IPS-11a (cell line): Measurements from ENCODE around the gene PLA2G12A.

Experiments used
- H3K4me3 ChIP-seq: one replicate; pipeline ENCODE4 v1.5.1; 2013; ENCODE audit warnings: low read depth, low read length, control low read depth

The PLA2G12A gene

GRCh38 chr4:109729718-109730618 is at the start of gene PLA2G12A:
TSS of gene PLA2G12A (minus strand) at chr4:109730070. CDS start at chr4:109729809, 261 bp downstream.
- peak within 1 kb of the TSS; percentile 90 for H3K4me3 ChIP-seq

GRCh38 chr4:109764789-109765402 is 35.0 kb upstream of the PLA2G12A start:
- H3K4me3 ChIP-seq: no peak overlapping the region

GRCh38 chr4:109764376-109764775 is 34.5 kb upstream of the PLA2G12A start:
- no peak overlapping the region for H3K4me3 ChIP-seq

DNA sequence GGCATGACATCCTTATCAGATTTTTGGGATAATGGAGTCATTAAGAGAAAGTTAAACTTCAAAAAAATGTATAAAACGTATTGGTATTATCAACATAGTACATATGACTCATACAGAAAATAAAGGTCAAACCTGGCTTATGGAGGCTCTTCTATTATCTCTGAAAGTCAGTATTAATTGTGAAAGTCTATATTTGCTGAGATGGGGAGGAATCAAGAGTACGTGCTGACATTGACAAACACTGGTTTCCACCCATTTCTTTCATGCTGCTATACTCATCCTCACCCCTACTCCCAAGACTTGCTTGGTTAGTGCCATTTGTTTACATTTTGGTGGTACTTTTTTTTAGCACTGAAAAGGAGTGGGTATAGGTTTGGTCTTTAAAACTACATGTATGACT is 30.8 kb upstream of the PLA2G12A start:
- no peak overlapping the region for H3K4me3 ChIP-seq

DNA sequence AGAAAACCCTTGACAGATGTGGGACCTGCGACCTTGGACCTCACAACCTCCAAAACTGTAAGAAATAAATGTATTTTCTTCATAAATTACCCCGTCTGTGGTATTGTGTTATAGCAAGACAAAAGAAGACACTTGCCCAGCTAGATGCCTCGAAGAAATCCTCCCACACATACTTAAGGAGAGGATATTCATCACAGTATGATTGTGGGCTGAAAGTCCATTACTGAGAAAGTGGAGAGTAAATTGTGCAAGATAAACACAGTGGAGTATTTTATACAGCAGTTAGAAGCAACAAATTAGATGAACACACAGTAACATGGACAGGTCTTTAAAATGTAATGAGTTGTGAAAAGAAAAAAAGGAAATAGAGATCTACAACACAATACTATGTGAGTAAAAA is 25.8 kb upstream of the PLA2G12A start:
- H3K4me3 ChIP-seq: no peak overlapping the region

DNA sequence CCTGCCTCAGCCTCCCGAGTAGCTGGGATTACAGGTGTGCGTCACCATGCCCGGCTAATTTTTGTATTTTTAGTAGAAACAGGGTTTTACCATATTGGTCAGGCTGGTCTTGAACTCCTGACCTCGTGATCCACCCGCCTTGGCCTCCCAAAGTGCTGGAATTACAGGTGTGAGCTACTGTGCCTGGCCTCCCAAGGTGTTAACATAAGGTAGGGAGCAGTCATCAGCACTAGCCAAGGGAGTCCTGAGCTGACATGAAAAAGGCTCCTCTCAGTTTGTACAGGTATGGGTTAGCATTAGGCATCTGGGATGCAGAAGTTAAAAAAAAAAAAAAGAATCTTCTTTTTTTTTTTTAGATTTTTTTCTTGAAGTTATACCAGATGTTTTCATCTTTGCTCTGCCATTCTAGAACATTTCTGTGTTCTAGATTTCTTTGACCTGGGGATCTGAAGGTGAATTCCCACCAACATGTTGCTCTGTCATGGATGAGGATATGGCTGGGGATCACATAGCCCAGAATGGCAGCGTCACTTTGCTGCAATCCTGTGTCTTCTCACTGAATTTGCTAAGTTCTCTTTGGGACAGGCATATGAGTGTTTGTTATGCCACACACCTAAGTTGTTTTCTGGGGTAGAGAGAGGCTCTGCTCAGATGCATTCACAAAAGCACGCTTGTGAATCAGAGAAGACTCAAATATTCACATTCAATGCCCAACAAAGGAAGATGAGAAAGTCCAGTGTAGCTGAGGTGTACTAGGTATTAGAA is 24.4 kb upstream of the PLA2G12A start:
- H3K4me3 ChIP-seq: no peak overlapping the region

- no peak overlapping the region for H3K4me3 ChIP-seq
Measured at GRCh38 chr4:109752525-109752924, 22.7 kb upstream of the PLA2G12A start.

GRCh38 chr4:109751852-109752251 is 22.0 kb upstream of the PLA2G12A start:
- no peak overlapping the region for H3K4me3 ChIP-seq

DNA sequence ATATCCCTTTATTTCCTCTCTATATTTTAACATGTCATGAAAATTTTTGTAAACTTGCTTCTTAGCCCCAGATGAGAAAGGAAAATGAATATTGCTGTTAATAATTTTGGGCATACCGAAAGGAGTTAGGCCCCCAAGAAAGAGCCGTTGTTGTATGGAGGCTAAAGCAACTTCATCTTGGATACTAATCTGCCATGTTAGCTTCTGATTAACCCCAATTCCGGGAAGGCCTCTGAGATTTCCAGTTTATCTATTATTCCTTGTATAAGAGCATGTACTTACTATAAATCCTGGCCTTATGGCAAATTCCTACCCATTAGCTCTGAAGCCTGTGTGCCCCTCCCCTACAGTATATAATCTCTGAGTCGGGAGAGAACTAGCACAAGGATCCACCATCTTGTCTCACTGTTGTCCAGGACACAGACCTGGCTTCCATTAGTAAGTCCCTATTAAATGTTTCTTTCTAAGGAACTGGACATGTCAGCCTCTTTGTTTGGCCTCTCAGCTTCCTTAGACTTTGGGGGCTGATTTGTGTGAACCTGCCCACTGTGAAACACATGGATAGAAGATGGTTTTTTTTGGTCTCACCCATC is 20.9 kb upstream of the PLA2G12A start:
- H3K4me3 ChIP-seq: no peak overlapping the region

- H3K4me3 ChIP-seq: no peak overlapping the region
Measured at GRCh38 chr4:109749388-109750082, 19.7 kb upstream of the PLA2G12A start.

DNA sequence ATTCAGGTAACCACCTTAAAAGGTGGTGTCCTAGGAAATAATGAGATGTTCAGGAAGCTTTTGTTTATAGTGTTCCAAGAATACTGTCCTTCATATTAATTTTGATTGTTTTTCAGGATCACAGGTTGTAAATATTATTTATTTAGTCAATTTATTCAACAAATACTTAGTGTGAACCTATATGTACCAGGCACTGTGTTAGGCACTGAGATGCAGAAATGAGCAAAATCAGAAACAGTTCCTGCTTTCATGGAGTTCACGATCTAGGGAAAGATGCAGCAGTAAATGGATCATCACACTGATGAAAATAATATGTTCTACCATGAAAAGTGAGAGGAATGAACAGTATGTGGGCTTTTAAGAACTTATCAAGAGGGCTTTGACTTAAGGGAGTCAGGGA is 18.2 kb upstream of the PLA2G12A start:
- H3K4me3 ChIP-seq: no peak overlapping the region

- H3K4me3 ChIP-seq: no peak overlapping the region
Measured at GRCh38 chr4:109746728-109747127, 16.9 kb upstream of the PLA2G12A start.

GRCh38 chr4:109745830-109746229 is 16.0 kb upstream of the PLA2G12A start:
- H3K4me3 ChIP-seq: no peak overlapping the region

GRCh38 chr4:109739547-109739946 is 9.7 kb upstream of the PLA2G12A start:
- no peak overlapping the region for H3K4me3 ChIP-seq

- no peak overlapping the region for H3K4me3 ChIP-seq
Measured at GRCh38 chr4:109738104-109738872, 8.4 kb upstream of the PLA2G12A start.

GRCh38 chr4:109735566-109736365 is 5.9 kb upstream of the PLA2G12A start:
- no peak overlapping the region for H3K4me3 ChIP-seq

GRCh38 chr4:109733728-109734127 is 3.9 kb upstream of the PLA2G12A start:
- no peak overlapping the region for H3K4me3 ChIP-seq

DNA sequence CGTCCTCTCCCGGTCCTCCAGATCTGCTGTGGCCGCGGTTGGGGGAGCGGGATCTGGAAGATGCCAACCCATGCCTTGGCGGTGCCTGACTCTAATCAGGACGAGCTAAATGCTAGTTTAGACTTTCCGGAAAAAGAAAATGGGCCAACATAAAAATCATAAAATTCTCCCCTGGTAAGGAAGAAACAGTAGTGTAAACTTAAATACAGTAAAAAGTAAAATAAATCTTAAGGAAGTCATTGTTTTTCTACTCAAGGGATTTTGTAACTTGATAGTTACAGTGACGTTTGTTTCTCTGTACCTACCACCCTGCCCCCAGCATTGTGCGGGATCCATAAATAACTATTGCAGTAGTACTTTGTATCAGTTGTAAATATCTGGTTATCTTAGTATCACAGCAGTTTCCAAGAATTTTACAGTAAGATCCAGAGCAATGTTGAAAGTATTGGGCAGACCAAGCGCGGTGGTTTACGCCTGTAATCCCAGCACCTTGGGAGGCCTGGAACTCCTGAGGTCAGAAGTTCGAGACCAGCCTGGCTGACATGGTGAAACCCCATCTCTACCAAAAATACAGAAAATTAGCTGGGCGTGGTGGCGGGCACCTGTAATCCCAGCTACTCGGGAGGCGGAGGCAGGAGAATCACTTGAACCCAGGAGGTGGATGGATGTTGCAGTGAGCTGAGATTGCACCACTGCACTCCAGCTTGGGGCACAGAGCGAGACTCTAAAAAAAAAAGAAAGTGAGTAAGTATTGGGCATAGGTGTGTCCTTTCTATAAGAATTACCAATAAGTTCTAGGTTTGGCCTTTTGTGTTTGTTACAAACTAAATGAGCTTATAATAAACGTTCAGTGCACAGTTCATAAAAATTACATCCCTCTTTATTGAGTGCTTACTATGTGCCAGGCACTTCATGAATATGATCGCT is 1.0 kb upstream of the PLA2G12A start:
- H3K4me3 ChIP-seq: peak overlapping the region; percentile 68
